ENCODE results near the gene FAM168A. TPM values are rescaled to one million over a fixed set of nuclear protein-coding genes. Genes with fewer than 3 reads are reported as not detected.
A peak's percentile ranks its signal among the peaks of the same experiment; 100 is the strongest.

The FAM168A gene
- total RNA-seq, 4 donors from 2014 or later: 31.1 to 50.8 (median 41.1) TPM

DNA sequence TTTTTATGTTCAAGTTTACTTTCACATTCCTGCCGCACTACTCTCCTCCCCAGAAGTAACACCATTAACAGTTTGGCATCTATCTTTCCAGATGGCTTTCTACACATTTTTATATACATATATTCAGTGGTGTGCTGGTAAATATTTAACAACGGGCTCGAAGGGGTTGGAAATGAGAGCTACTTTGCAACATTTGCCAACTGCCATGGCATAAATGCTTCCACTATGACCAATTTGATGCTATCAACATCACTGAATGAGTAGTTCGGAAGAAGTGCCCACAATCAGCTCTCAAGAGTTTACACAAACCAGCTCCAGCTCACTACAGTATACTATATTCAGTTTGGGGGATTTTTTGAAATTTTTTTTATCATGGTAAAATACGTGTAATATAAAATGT is 166.5 kb downstream of the FAM168A start:
- Histone ChIP-seq H3K4me1 (peaks cover 5 to 23% (median 17%) of the 10 kb centered on the region in 4 donors), H3K27me3 (no peaks in the 10 kb centered on the region), H3K4me3 (no peak overlapping the region), H3K27ac (replicated peaks in 1 of 4) (no peak overlapping the region), H3K36me3 (peaks cover 0 to 14% (median 4%) of the 10 kb centered on the region in 4 donors), H3K9me3 (no peaks in the 10 kb centered on the region)
- 88% methylated on average over 5 of the region's 5 CpGs for WGBS
- intact Hi-C loops (cut with DNase I): no loop called here
- no peak for DNase-seq (ENCODE audit: extremely low spot score)
- TF ChIP-seq POLR2AphosphoS5 (IDR thresholded peaks at IDR 0.05) (no peak), EP300 (IDR thresholded peaks at IDR 0.05) (no peak), POLR2A (IDR thresholded peaks at IDR 0.05; ENCODE audit: low read depth) (no peak), CTCF (IDR thresholded peaks at IDR 0.05) (no peak)

DNA sequence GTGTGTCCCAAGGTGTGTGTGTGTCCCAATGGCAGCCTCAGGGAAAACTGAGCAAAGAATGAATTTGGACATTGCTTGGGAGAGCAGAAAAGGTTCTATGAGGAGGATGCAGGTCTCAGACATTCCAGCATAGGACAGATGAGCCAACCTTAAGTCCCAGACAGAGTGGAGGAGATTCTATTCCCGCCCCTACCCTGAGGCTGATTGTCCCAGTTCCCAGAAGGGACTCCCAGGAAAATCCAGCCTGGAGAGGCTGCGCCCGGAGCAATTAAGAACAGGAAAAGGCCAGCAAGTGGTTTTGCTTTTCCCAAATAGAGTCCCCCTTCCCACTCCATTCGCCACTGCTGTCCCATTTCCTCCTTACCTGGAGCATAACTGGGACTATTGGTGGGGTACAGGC is 167.6 kb downstream of the FAM168A start:
- Histone ChIP-seq H3K4me1 (peaks cover 12 to 31% (median 26%) of the 10 kb centered on the region in 4 donors), H3K9me3 (no peaks in the 10 kb centered on the region), H3K4me3 (no peak overlapping the region), H3K36me3 (peaks cover 0 to 14% (median 4%) of the 10 kb centered on the region in 4 donors), H3K27me3 (no peaks in the 10 kb centered on the region), H3K27ac (replicated peaks in 1 of 4) (no peak overlapping the region)
- TF ChIP-seq EP300 (IDR thresholded peaks at IDR 0.05) (no peak), CTCF (IDR thresholded peaks at IDR 0.05) (no peak), POLR2AphosphoS5 (IDR thresholded peaks at IDR 0.05) (no peak), POLR2A (IDR thresholded peaks at IDR 0.05; ENCODE audit: low read depth) (no peak)
- WGBS: 99% methylated on average over 4 of the region's 4 CpGs
- DNase-seq (ENCODE audit: extremely low spot score): no peak
- intact Hi-C loops (cut with DNase I): no loop called here

GRCh38 chr11:73429121-73429750 is 168.7 kb downstream of the FAM168A start:
- Histone ChIP-seq H3K27me3 (no peaks in the 10 kb centered on the region), H3K27ac (replicated peaks in 1 of 4) (peak overlapping the region in 1 of 4 donors; percentile 35), H3K36me3 (peaks cover 0 to 14% (median 4%) of the 10 kb centered on the region in 4 donors), H3K4me3 (no peak overlapping the region), H3K4me1 (peaks cover 14 to 32% (median 27%) of the 10 kb centered on the region in 4 donors), H3K9me3 (no peaks in the 10 kb centered on the region)
- DNase-seq (ENCODE audit: extremely low spot score): no peak
- intact Hi-C loops (cut with DNase I): no loop called here
- 43% methylated on average over 5 of the region's 5 CpGs for WGBS
- no peak for TF ChIP-seq EP300 (IDR thresholded peaks at IDR 0.05)
- TF ChIP-seq CTCF (IDR thresholded peaks at IDR 0.05): no peak

- TF ChIP-seq POLR2AphosphoS5 (IDR thresholded peaks at IDR 0.05) (no peak), EP300 (IDR thresholded peaks at IDR 0.05) (no peak), CTCF (IDR thresholded peaks at IDR 0.05) (no peak)
- H3K4me1 ChIP-seq: peaks cover 14 to 32% (median 27%) of the 10 kb centered on the region in 4 donors
- H3K9me3 ChIP-seq: no peaks in the 10 kb centered on the region
- peaks cover 0 to 14% (median 4%) of the 10 kb centered on the region in 4 donors for H3K36me3 ChIP-seq
- no peak for DNase-seq (ENCODE audit: extremely low spot score)
- H3K27me3 ChIP-seq: no peaks in the 10 kb centered on the region
- intact Hi-C loops (cut with DNase I): no loop called here
- H3K27ac ChIP-seq (replicated peaks in 1 of 4): peak overlapping the region in 1 of 4 donors; percentile 35
- no peak overlapping the region for H3K4me3 ChIP-seq
Observed at GRCh38 chr11:73428699-73429098, 169.2 kb downstream of the FAM168A start.

DNA sequence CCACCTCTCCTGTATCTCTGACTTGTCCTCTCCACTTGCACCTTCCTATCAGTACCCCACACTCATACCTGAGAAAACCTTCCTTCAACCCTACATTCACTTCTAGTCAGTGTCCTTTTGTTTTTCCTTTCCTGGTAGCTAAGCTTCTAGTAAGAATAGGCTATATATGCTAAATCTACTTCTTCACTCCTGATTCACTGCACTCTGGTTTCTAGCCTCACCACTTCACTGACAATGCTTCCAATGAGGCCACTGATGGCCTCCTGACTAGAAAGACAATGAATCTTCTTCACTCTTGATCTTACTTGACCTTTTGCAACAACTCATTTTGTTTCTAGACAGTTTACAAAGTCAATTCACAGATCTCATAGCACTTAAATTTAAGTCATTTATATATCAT is 169.7 kb downstream of the FAM168A start:
- no peak for DNase-seq (ENCODE audit: extremely low spot score)
- TF ChIP-seq POLR2AphosphoS5 (IDR thresholded peaks at IDR 0.05) (no peak), CTCF (IDR thresholded peaks at IDR 0.05) (no peak), POLR2A (IDR thresholded peaks at IDR 0.05; ENCODE audit: low read depth) (no peak), EP300 (IDR thresholded peaks at IDR 0.05) (no peak)
- intact Hi-C loops (cut with DNase I): no loop called here
- H3K36me3 ChIP-seq: peaks cover 0 to 14% (median 4%) of the 10 kb centered on the region in 4 donors
- H3K27ac ChIP-seq (replicated peaks in 1 of 4): no peak overlapping the region
- peaks cover 14 to 32% (median 27%) of the 10 kb centered on the region in 4 donors for H3K4me1 ChIP-seq
- H3K4me3 ChIP-seq: no peak overlapping the region
- no peaks in the 10 kb centered on the region for H3K27me3 ChIP-seq
- no peaks in the 10 kb centered on the region for H3K9me3 ChIP-seq

Data from esophagus muscularis mucosa (tissue), 4 donors.